Transverse colon (tissue), 4 donors: ENCODE data around the gene HECW1. TPM values are rescaled to one million over a fixed set of nuclear protein-coding genes. Genes with fewer than 3 reads are reported as not detected.

Experiments
- DNase-seq: peaks from one replicate; pipeline ENCODE4 v3.0.0-alpha.2; 2019
- H3K27ac ChIP-seq, 4 donors: fragments of 200-600 bp; sonication (generic); 2 replicates each; pipeline ENCODE4 v1.5.1; 2016 to 2018; ENCODE audit warnings: inconsistent platforms in 4 of 4
- H3K27me3 ChIP-seq: fragments of 200-600 bp; sonication (generic); 2 replicates; pipeline ENCODE4 v1.5.1; 2017; ENCODE audit warnings: inconsistent platforms
- H3K36me3 ChIP-seq, 4 donors: fragments of 200-600 bp; sonication (generic); 2 replicates each; pipeline ENCODE4 v1.5.1; 2017 to 2019; ENCODE audit warnings: inconsistent platforms in 4 of 4
- H3K4me1 ChIP-seq, 4 donors: fragments of 200-600 bp; sonication (generic); 2 replicates each; pipeline ENCODE4 v1.5.1; 2017 to 2020; ENCODE audit warnings: inconsistent platforms in 4 of 4
- H3K4me3 ChIP-seq, 4 donors: fragments of 200-600 bp; sonication (generic); 1 replicate in 1 of 4; 2 replicates in 3 of 4; pipeline versions ENCODE4 v1.5.1 to v1.6.1; 2017 to 2019; ENCODE audit warnings: inconsistent platforms in 4 of 4
- H3K9me3 ChIP-seq, 2 donors: fragments of 200-600 bp; sonication (generic); 2 replicates each; pipeline ENCODE4 v1.5.1; 2017 to 2019; ENCODE audit warnings: inconsistent platforms in 2 of 2
- CTCF ChIP-seq, 5 experiments: fragments of 200-600 bp in 3 of 5; fragments of 450-650 bp in 2 of 5; sonication (generic) in 3 of 5; IDR thresholded peaks; 1 replicate in 2 of 5; 2 replicates in 3 of 5; pipeline ENCODE4 v1.5.1; 2016 to 2017; ENCODE audit warnings: antibody characterized with exemption in 5 of 5, inconsistent platforms in 3 of 5, mild to moderate bottlenecking in 2 of 5, moderate library complexity in 1 of 5
- EP300 ChIP-seq: sonication (generic); formaldehyde crosslinking; IDR thresholded peaks from one replicate; pipeline ENCODE4 v1.6.1; 2017; ENCODE audit warnings: antibody characterized with exemption, low read depth
- POLR2A ChIP-seq: fragments of 450-650 bp; IDR thresholded peaks from one replicate; pipeline ENCODE4 v1.6.1; 2016; ENCODE audit warnings: antibody characterized with exemption, mild to moderate bottlenecking, moderate library complexity
- POLR2AphosphoS5 ChIP-seq, 3 donors: sonication (generic); formaldehyde crosslinking; IDR thresholded peaks; one replicate each; pipeline ENCODE4 v1.6.1; 2016; ENCODE audit warnings: antibody characterized with exemption in 3 of 3
- WGBS, 2 donors: methylation state at CpG; one replicate each; pipeline ENCODE4 v1.1.5; 2018; ENCODE audit warnings: low coverage in 1 of 2; 5-methylcytosine and 5-hydroxymethylcytosine counted together
- in situ Hi-C, 4 donors: fragments of 200-750 bp; cut with MboI; loops; one replicate each; pipeline versions ENCODE4 v1.15.0 to v1.15.1; 2017; ENCODE audit warnings: low sequenced_read_pairs in 3 of 4, low pct_ligation_motif_present in 1 of 4, low pct_unique_long_range_greater_than_20kb in 1 of 4
- intact Hi-C: fragments of 100-400 bp; cut with DNase I; formaldehyde crosslinking; loops from one replicate; pipeline ENCODE4 v1.15.1; 2023; ENCODE audit warnings: low total_unique reads
- total RNA-seq, 4 donors: library from RNA; depleted of rRNA; stranded (reverse); fragments of >200 nt; gene quantifications; one replicate each; pipeline ENCODE4 v1.1.0, GENCODE V29; 2016

HECW1 gene
- total RNA-seq, 4 donors from 2014 or later = 1.1 to 1.4 TPM; not detected in 2

GRCh38 chr7:43307522-43307921, 195.1 kb downstream of the HECW1 start:
- no peak overlapping the region for H3K4me3 ChIP-seq
- H3K36me3 ChIP-seq = no peaks in the 10 kb centered on the region
- H3K27me3 ChIP-seq = no peaks in the 10 kb centered on the region
- no peaks in the 10 kb centered on the region for H3K4me1 ChIP-seq
- no peaks in the 10 kb centered on the region for H3K9me3 ChIP-seq
- no peak for DNase-seq
- WGBS, 2 donors = 17 to 45% methylated on average over 1 of the region's 1 CpG
- in situ Hi-C loops = no loop called here
- TF ChIP-seq EP300 (no peak), POLR2A (no peak), CTCF (IDR thresholded peaks at IDR 0.05) (no peak), POLR2AphosphoS5 (IDR thresholded peaks at IDR 0.05) (no peak)
- no peak overlapping the region for H3K27ac ChIP-seq
- intact Hi-C loops = no loop called here

GRCh38 chr7:43308913-43309705, 196.7 kb downstream of the HECW1 start:
- Histone ChIP-seq H3K9me3 (no peaks in the 10 kb centered on the region), H3K4me3 (no peak overlapping the region), H3K4me1 (no peaks in the 10 kb centered on the region), H3K27me3 (no peaks in the 10 kb centered on the region), H3K36me3 (no peaks in the 10 kb centered on the region), H3K27ac (no peak overlapping the region)
- TF ChIP-seq POLR2A (no peak), CTCF (IDR thresholded peaks at IDR 0.05) (no peak), POLR2AphosphoS5 (IDR thresholded peaks at IDR 0.05) (no peak), EP300 (no peak)
- in situ Hi-C loops = no loop called here
- DNase-seq = no peak
- 65 to 66% methylated on average over 7 to 8 of the region's 8 CpGs for WGBS, 2 donors
- intact Hi-C loops = no loop called here

- H3K9me3 ChIP-seq = no peaks in the 10 kb centered on the region
- H3K4me1 ChIP-seq = no peaks in the 10 kb centered on the region
- 52 to 72% methylated on average over 2 of the region's 2 CpGs for WGBS, 2 donors
- intact Hi-C loops (no loop called here), in situ Hi-C loops (no loop called here)
- no peak for TF ChIP-seq CTCF (IDR thresholded peaks at IDR 0.05)
- TF ChIP-seq POLR2A = no peak
- TF ChIP-seq EP300 = no peak
- TF ChIP-seq POLR2AphosphoS5 (IDR thresholded peaks at IDR 0.05) = no peak
- H3K27me3 ChIP-seq = no peaks in the 10 kb centered on the region
- no peak overlapping the region for H3K27ac ChIP-seq
- no peaks in the 10 kb centered on the region for H3K36me3 ChIP-seq
- H3K4me3 ChIP-seq = no peak overlapping the region
- no peak for DNase-seq
Measured at GRCh38 chr7:43309706-43310022, 197.2 kb downstream of the HECW1 start.

GRCh38 chr7:43311052-43311451, 198.6 kb downstream of the HECW1 start:
- Histone ChIP-seq H3K9me3 (no peaks in the 10 kb centered on the region), H3K4me1 (no peaks in the 10 kb centered on the region), H3K36me3 (no peaks in the 10 kb centered on the region), H3K4me3 (no peak overlapping the region), H3K27ac (no peak overlapping the region), H3K27me3 (no peaks in the 10 kb centered on the region)
- intact Hi-C loops (no loop called here), in situ Hi-C loops (no loop called here)
- 82 to 85% methylated on average over 5 of the region's 5 CpGs for WGBS, 2 donors
- no peak for DNase-seq
- TF ChIP-seq EP300 (no peak), POLR2AphosphoS5 (IDR thresholded peaks at IDR 0.05) (no peak), POLR2A (no peak), CTCF (IDR thresholded peaks at IDR 0.05) (no peak)
